ENCODE measurements around the gene BTNL2. TPM values are rescaled to one million over a fixed set of nuclear protein-coding genes. Genes with fewer than 3 reads are reported as not detected.

The BTNL2 gene
- total RNA-seq, 1 experiment from 2014 or later = not detected

DNA sequence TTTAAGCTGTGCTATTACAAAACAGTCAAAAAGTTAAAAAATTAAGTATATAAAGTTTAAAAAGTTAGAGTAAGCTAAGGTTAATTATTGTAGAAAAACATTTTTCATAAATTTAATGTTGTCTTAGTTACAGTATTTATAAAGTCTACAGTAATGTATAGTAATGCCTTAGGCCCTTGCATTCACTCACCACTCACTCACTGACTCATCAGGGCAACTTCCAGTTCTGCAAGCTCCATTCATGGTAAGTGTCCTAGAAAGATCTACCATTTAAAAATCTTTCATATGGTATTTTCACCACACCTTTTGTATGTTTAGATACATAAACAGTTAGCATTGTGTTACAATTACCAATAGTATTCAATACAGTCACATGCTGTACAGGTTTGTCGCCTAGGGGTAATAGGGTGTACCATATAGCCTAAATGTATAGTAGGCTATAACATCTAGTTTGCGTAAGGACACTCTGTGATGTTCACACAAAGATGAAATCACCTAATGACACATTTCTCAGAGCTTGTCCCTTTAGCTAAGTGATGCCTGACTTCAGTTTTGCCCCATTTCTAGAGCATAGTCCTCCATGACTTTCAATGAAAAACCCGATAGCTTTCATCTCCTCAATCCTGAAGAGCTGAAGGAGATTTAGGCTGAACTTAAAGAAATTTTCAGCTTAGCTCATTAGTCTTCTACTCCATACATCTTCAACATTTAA, 17.8 kb upstream of the BTNL2 start:
- Histone ChIP-seq H3K79me2 (ENCODE audit: insufficient read depth, low read length) (no peaks in the 10 kb centered on the region), H2BK20ac (ENCODE audit: low read depth, low read length, poor library complexity, severe bottlenecking) (no peak overlapping the region), H2AFZ (ENCODE audit: low read length) (no peak overlapping the region), H2BK120ac (ENCODE audit: low read depth, low read length, poor library complexity, severe bottlenecking) (no peak overlapping the region), H3K9me3 (ENCODE audit: control insufficient read depth, low read depth, low read length) (no peaks in the 10 kb centered on the region), H2AK5ac (ENCODE audit: insufficient read length, low read length) (no peak overlapping the region), H3K4me2 (ENCODE audit: insufficient read depth, insufficient read length, low read length) (no peak overlapping the region), H3K18ac (ENCODE audit: insufficient read length, low read depth, low read length) (no peak overlapping the region), H3K9ac (ENCODE audit: extremely low read depth, insufficient read length, low read length) (no peak overlapping the region), H3K23me2 (ENCODE audit: insufficient read length, low read depth, low read length, poor library complexity, severe bottlenecking) (no peaks in the 10 kb centered on the region), H2BK15ac (ENCODE audit: low read depth, low read length) (no peak overlapping the region), H3K14ac (ENCODE audit: insufficient read depth, low read length) (no peak overlapping the region), H2BK5ac (ENCODE audit: insufficient read length, low read length) (no peak overlapping the region), H4K5ac (ENCODE audit: insufficient read length, low read depth, low read length) (no peak overlapping the region), H3K23ac (ENCODE audit: insufficient read length, low read depth, low read length) (no peak overlapping the region), H3K27me3 (ENCODE audit: insufficient read depth, low read length) (no peaks in the 10 kb centered on the region), H4K8ac (replicated peaks; ENCODE audit: insufficient read length, low read depth, low read length) (no peak overlapping the region), H4K91ac (ENCODE audit: insufficient read length, low read depth, low read length) (no peak overlapping the region), H2BK12ac (ENCODE audit: insufficient read length, low read depth, low read length) (no peak overlapping the region), H3K56ac (ENCODE audit: insufficient read length, low read depth, low read length) (no peak overlapping the region), H3T11ph (ENCODE audit: low read length) (no peak overlapping the region), H4K20me1 (ENCODE audit: control insufficient read depth, insufficient read depth, insufficient read length) (no peaks in the 10 kb centered on the region), H3K4ac (ENCODE audit: low read depth, low read length) (no peak overlapping the region), H3K4me1 (ENCODE audit: insufficient read depth, low read length) (no peaks in the 10 kb centered on the region), H3K27ac (ENCODE audit: insufficient read length, low read depth, low read length) (no peak overlapping the region), H3K79me1 (ENCODE audit: insufficient read depth, low read depth, low read length, poor library complexity, severe bottlenecking) (no peaks in the 10 kb centered on the region)
- Mint-ChIP-seq H3K9me3 (no peaks in the 10 kb centered on the region), H3K4me1 (peaks cover 0 to 2% of the 10 kb centered on the region in 2 experiments; a peak in 1 of 4 replicates), H3K27me3 (ENCODE audit: low read depth) (no peaks in the 10 kb centered on the region; the same call in 1 of the 2 replicates), H3K4me3 (no peak overlapping the region), H3K27ac (no peak overlapping the region), H3K36me3 (ENCODE audit: insufficient read depth in 1 of 3, low read depth in 3 of 3) (no peaks in the 10 kb centered on the region)
- TF ChIP-seq, protein P1, sequence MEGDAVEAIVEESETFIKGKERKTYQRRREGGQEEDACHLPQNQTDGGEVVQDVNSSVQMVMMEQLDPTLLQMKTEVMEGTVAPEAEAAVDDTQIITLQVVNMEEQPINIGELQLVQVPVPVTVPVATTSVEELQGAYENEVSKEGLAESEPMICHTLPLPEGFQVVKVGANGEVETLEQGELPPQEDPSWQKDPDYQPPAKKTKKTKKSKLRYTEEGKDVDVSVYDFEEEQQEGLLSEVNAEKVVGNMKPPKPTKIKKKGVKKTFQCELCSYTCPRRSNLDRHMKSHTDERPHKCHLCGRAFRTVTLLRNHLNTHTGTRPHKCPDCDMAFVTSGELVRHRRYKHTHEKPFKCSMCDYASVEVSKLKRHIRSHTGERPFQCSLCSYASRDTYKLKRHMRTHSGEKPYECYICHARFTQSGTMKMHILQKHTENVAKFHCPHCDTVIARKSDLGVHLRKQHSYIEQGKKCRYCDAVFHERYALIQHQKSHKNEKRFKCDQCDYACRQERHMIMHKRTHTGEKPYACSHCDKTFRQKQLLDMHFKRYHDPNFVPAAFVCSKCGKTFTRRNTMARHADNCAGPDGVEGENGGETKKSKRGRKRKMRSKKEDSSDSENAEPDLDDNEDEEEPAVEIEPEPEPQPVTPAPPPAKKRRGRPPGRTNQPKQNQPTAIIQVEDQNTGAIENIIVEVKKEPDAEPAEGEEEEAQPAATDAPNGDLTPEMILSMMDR (conservative IDR thresholded peaks at IDR 0.05) = no peak
- no CpG with 5 or more reads among the region's 3 CpGs for WGBS (ENCODE audit: extremely low coverage, insufficient read length, low lambda C conversion rate)
- DNase-seq = no peak
